Lower lobe of right lung (tissue), 2 donors: Measurements from ENCODE around the gene CFAP69. TPM values are rescaled to one million over a fixed set of nuclear protein-coding genes. Genes with fewer than 3 reads are reported as not detected.
"Not testable (repeated sequence)": the region's sequence is repeated elsewhere in the genome, so short reads cannot be mapped to it uniquely, and the experiment has no call there.

Experiments used
- ATAC-seq, 2 donors: fragments of 200-7000 bp; cut with Tn5 transposase; one replicate each; pipeline ENCODE4 v1.9.1; 2020 to 2022; ENCODE audit warnings: mild to moderate bottlenecking in 2 of 2, moderate library complexity in 2 of 2
- DNase-seq: peaks from one replicate; pipeline ENCODE4 v3.0.0-alpha.2; 2020
- H3K27ac ChIP-seq: fragments of 200-600 bp; one replicate; pipeline ENCODE4 v1.8.0; 2022
- H3K27me3 ChIP-seq: fragments of 200-600 bp; one replicate; pipeline ENCODE4 v1.8.0; 2022; ENCODE audit warnings: low read depth
- H3K36me3 ChIP-seq: fragments of 200-600 bp; one replicate; pipeline ENCODE4 v1.8.0; 2022; ENCODE audit warnings: mild to moderate bottlenecking
- H3K4me1 ChIP-seq: fragments of 200-600 bp; one replicate; pipeline ENCODE4 v1.8.0; 2022
- H3K4me3 ChIP-seq: fragments of 200-600 bp; one replicate; pipeline ENCODE4 v1.8.0; 2022; ENCODE audit warnings: mild to moderate bottlenecking
- H3K9me3 ChIP-seq: fragments of 200-600 bp; one replicate; pipeline ENCODE4 v1.8.0; 2022
- intact Hi-C: fragments of 100-400 bp; cut with DNase I; formaldehyde crosslinking; loops from one replicate; pipeline ENCODE4 v1.11.0; 2022
- total RNA-seq: library from RNA; stranded (reverse); fragmentation: NEBNext Ultra II Directional; extraction: Animal tissue kit (Norgen Biotek cat#: 25700); gene quantifications from one replicate; pipeline ENCODE4 v1.2.1, GENCODE V29; 2021
- TF ChIP-seq, protein P1 (sequence below): fragments of 200-600 bp; IDR thresholded peaks from one replicate; pipeline ENCODE4 v1.8.0; 2022; ENCODE audit warnings: antibody characterized with exemption, mild to moderate bottlenecking
- donor health status: DM: no; HTN: yes; CAD: no; lungs with severe emphysema.

CFAP69 gene
- total RNA-seq, 1 donor from 2014 or later = 8.4 TPM

DNA sequence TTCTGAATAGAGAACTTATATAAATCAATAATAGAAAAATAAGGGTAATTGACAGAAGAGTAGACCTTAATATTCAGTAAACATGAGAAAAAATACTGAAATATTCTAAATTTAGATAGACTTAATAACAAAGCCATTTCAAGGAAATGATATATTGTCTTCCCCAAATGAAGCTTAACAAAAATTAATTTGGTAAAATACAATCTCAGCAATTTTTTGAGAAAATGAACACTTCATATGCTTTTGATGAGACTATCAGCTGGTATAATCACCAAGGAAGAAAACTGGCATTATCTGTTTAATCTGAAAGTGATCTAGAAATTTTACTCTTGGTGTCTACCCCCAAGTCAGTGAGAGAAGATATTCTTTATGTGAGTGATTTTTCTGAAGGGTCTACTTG, 77.9 kb downstream of the CFAP69 start:
- peaks cover 35% of the 10 kb centered on the region for H3K27me3 ChIP-seq
- TF ChIP-seq, protein P1, sequence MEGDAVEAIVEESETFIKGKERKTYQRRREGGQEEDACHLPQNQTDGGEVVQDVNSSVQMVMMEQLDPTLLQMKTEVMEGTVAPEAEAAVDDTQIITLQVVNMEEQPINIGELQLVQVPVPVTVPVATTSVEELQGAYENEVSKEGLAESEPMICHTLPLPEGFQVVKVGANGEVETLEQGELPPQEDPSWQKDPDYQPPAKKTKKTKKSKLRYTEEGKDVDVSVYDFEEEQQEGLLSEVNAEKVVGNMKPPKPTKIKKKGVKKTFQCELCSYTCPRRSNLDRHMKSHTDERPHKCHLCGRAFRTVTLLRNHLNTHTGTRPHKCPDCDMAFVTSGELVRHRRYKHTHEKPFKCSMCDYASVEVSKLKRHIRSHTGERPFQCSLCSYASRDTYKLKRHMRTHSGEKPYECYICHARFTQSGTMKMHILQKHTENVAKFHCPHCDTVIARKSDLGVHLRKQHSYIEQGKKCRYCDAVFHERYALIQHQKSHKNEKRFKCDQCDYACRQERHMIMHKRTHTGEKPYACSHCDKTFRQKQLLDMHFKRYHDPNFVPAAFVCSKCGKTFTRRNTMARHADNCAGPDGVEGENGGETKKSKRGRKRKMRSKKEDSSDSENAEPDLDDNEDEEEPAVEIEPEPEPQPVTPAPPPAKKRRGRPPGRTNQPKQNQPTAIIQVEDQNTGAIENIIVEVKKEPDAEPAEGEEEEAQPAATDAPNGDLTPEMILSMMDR = no peak
- H3K27ac ChIP-seq = no peak overlapping the region
- H3K4me1 ChIP-seq = peaks cover 8% of the 10 kb centered on the region
- no peaks in the 10 kb centered on the region for H3K9me3 ChIP-seq
- intact Hi-C loops = no loop called here
- DNase-seq = no peak
- ATAC-seq = no peak
- no peak overlapping the region for H3K4me3 ChIP-seq
- no peaks in the 10 kb centered on the region for H3K36me3 ChIP-seq

DNA sequence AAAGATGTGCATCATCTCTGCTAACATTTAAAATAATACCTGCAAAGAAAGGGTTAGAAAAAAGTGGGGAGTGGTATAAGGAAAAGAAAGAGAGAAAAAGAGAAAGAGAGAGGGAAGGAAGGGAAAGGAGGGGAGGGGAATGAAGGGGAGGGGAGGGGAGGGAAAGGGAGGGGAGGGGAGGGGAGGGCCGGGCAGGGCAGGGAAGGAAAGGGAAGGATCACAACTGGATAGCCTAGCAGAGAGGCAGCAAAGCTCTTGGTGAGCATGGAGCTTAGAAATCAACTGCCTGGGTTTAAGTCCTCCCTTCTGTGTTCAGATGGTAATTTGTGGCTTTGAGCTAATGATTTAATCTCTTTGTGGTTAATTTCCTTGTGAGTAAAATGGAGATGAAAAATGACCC, 81.5 kb downstream of the CFAP69 start:
- Histone ChIP-seq H3K4me1 (no peaks in the 10 kb centered on the region), H3K9me3 (no peaks in the 10 kb centered on the region), H3K27me3 (peaks cover 25% of the 10 kb centered on the region), H3K36me3 (no peaks in the 10 kb centered on the region), H3K27ac (no peak overlapping the region), H3K4me3 (no peak overlapping the region)
- DNase-seq (no peak), ATAC-seq (no peak)
- intact Hi-C loops = no loop called here
- TF ChIP-seq, protein P1 = no peak

DNA sequence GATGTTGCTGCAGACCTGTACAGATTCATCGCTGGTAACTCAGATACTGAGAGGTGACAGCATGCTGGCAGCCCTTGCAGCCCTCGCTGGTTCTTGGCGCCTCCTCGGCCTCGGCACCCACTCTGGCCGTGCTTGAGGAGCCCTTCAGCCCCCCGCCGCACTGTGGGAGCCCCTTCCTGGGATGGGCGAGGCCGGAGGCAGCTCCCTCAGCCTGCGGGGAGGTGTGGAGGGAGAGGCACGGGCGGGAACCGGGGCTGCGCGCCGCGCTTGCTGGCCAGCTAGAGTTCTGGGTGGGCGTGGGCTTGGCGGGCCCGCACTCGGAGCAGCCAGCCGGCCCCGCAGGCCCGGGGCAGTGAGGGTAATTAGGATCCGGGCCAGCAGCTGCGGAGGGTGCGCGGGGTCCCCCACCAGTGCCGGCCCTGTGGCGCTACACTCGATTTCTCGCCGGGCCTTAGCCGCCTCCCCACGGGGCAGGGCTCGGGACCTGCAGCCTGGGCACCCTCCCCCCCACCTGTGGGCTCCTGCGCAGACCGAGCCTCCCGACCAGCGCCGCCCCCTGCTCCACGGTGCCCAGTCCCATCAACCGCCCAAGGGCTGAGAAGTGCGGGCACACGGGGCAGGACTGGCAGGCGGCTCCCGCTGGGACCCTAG, 89.3 kb downstream of the CFAP69 start:
- Histone ChIP-seq H3K27me3 (no peaks in the 10 kb centered on the region), H3K36me3 (no peaks in the 10 kb centered on the region), H3K9me3 (no peaks in the 10 kb centered on the region), H3K4me3 (no peak overlapping the region), H3K27ac (no peak overlapping the region), H3K4me1 (no peaks in the 10 kb centered on the region)
- ATAC-seq (no peak), DNase-seq (peak; percentile 46)
- TF ChIP-seq, protein P1 = no peak
- intact Hi-C loops = no loop called here

DNA sequence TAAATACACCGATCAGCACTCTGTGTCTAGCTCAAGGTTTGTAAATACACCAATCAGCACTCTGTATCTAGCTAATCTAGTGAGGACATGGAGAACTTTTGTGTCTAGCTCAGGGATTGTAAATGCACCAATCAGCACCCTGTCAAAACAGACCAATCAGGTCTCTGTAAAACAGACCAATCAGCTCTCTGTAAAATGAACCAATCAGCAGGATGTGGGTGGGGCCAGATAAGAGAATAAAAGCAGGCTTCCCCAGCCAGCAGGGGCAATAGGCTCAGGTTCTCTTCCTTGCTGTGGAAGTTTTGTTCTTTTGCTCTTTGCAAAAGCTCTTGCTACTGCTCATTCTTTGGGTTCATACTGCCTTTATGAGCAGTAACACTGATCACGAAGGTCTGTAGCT, 90.0 kb downstream of the CFAP69 start:
- intact Hi-C loops = not testable (repeated sequence)

DNA sequence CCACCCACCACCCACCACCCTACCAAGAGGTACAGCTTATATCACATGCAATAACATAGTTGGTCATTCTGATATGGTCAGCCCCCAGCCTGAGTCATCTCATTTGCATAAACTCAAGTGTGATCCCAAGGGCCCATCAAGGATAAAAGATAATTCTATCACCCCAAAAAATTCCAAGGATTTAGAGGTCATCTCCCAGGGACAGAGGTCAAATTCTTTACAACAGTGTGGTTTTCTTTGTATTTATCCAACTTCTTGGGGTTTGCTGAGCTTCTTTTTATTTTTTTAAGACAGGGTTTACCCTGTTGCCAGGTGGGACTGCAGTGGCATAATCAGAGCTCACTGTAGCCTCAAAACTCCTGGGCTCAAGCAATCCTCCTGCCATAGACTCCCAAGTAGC, 92.1 kb downstream of the CFAP69 start:
- ATAC-seq (no peak), DNase-seq (no peak)
- Histone ChIP-seq H3K4me3 (no peak overlapping the region), H3K27ac (no peak overlapping the region), H3K27me3 (no peaks in the 10 kb centered on the region), H3K36me3 (no peaks in the 10 kb centered on the region), H3K4me1 (no peaks in the 10 kb centered on the region), H3K9me3 (no peaks in the 10 kb centered on the region)
- TF ChIP-seq, protein P1 = no peak
- intact Hi-C loops = no loop called here

More for the DNA sequence above, 90.0 kb downstream of the CFAP69 start:
- H3K4me1 ChIP-seq, H3K4me3 ChIP-seq, DNase-seq, H3K27me3 ChIP-seq, H3K9me3 ChIP-seq, H3K36me3 ChIP-seq, ATAC-seq, H3K27ac ChIP-seq: not testable (repeated sequence)

DNA sequence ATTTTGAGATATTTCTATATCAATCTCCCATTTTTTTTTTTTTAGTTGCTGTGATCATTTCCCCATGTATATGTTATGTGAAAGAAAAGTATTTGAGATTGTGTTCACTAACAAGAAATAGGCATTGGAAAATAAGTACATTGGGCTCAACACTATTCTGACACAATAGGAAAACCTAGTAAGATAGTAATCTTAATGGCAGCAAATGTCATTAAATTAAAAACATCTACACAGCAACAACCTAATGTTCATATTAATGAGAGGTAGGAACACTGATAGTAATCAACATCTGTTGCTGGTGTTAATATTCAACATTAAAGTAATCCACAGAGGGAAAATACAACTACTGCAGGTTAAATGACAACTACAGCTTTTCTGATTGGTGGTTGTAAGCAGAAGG, 100.0 kb downstream of the CFAP69 start:
- Histone ChIP-seq H3K4me1 (peaks cover 20% of the 10 kb centered on the region), H3K9me3 (no peaks in the 10 kb centered on the region), H3K27ac (peak overlapping the region; percentile 86), H3K27me3 (no peaks in the 10 kb centered on the region), H3K36me3 (no peaks in the 10 kb centered on the region), H3K4me3 (peak overlapping the region; percentile 66)
- ATAC-seq = no peak
- TF ChIP-seq, protein P1 = no peak
- no peak for DNase-seq
- intact Hi-C loops = no loop called here
